Sigmoid colon (tissue), 7 donors: Measurements from ENCODE around the gene NELFCD. TPM values are rescaled to one million over a fixed set of nuclear protein-coding genes. Genes with fewer than 3 reads are reported as not detected.

Experiments used
- DNase-seq: peaks from one replicate; pipeline ENCODE4 v3.0.0-alpha.2; 2019
- H3K27ac ChIP-seq, 4 donors: fragments of 200-600 bp; sonication (generic); one replicate each; pipeline ENCODE4 v1.5.1; 2016 to 2019; ENCODE audit warnings: mild to moderate bottlenecking in 1 of 4
- H3K27me3 ChIP-seq, 3 donors: fragments of 200-600 bp; sonication (generic); one replicate each; pipeline ENCODE4 v1.5.1; 2019; ENCODE audit warnings: mild to moderate bottlenecking in 1 of 3
- H3K36me3 ChIP-seq, 4 donors: fragments of 200-600 bp; sonication (generic); one replicate each; pipeline ENCODE4 v1.5.1; 2016 to 2019
- H3K4me1 ChIP-seq, 4 donors: fragments of 200-600 bp; sonication (generic); one replicate each; pipeline ENCODE4 v1.5.1; 2017 to 2019
- H3K4me3 ChIP-seq, 4 donors: fragments of 200-600 bp; sonication (generic); one replicate each; pipeline ENCODE4 v1.5.1; 2017 to 2019; ENCODE audit warnings: mild to moderate bottlenecking in 2 of 4, moderate library complexity in 1 of 4
- H3K9me3 ChIP-seq, 4 donors: fragments of 200-600 bp in 3 of 4; sonication (generic) in 3 of 4; one replicate each; pipeline versions ENCODE4 v1.5.1 to v1.6.1; 2013 to 2019
- EP300 ChIP-seq, 4 donors: sonication (generic); formaldehyde crosslinking; IDR thresholded peaks; one replicate each; pipeline ENCODE4 v1.6.1; 2017; ENCODE audit warnings: antibody characterized with exemption in 4 of 4
- POLR2A ChIP-seq, 2 donors: fragments of 450-650 bp; IDR thresholded peaks; one replicate each; pipeline ENCODE4 v1.6.1; 2016; ENCODE audit warnings: antibody characterized with exemption in 2 of 2, mild to moderate bottlenecking in 2 of 2, moderate library complexity in 2 of 2
- POLR2AphosphoS5 ChIP-seq, 4 donors: sonication (generic); formaldehyde crosslinking; IDR thresholded peaks; one replicate each; pipeline ENCODE4 v1.6.1; 2017; ENCODE audit warnings: antibody characterized with exemption in 4 of 4
- WGBS, 2 donors: extraction: QIAGEN DNeasy Blood & Tissue Kit; methylation state at CpG; one replicate each; pipeline ENCODE4 v1.1.7; 2013; 5-methylcytosine and 5-hydroxymethylcytosine counted together
- intact Hi-C: fragments of 100-400 bp; cut with DNase I; formaldehyde crosslinking; loops from one replicate; pipeline ENCODE4 v1.15.1; 2023
- polyA plus RNA-seq, 3 donors: library from polyadenylated mRNA; stranded (reverse); fragments of 200-250 nt; gene quantifications; one replicate each; pipeline ENCODE4 v1.2.3, GENCODE V29; 2013
- total RNA-seq, 4 donors: library from RNA; depleted of rRNA; stranded (reverse); fragments of >200 nt; gene quantifications; one replicate each; pipeline ENCODE4 v1.1.0, GENCODE V29; 2016
- TF ChIP-seq, protein P1 (sequence below), 4 experiments: fragments of 450-650 bp in 3 of 4; fragments of 200-600 bp in 1 of 4; IDR thresholded peaks; one replicate each; pipeline ENCODE4 v1.5.1; 2016 to 2019; ENCODE audit warnings: antibody characterized with exemption in 4 of 4, mild to moderate bottlenecking in 3 of 4, moderate library complexity in 2 of 4
- donor health status: healthy with polysubstance abuse.
- donor health status: Bipolar disorder and iron deficiency.
- donor health status: healthy.

NELFCD gene
- total and polyA plus RNA-seq, 7 donors, result 22.7 to 53.2 (median 42.8) TPM

DNA sequence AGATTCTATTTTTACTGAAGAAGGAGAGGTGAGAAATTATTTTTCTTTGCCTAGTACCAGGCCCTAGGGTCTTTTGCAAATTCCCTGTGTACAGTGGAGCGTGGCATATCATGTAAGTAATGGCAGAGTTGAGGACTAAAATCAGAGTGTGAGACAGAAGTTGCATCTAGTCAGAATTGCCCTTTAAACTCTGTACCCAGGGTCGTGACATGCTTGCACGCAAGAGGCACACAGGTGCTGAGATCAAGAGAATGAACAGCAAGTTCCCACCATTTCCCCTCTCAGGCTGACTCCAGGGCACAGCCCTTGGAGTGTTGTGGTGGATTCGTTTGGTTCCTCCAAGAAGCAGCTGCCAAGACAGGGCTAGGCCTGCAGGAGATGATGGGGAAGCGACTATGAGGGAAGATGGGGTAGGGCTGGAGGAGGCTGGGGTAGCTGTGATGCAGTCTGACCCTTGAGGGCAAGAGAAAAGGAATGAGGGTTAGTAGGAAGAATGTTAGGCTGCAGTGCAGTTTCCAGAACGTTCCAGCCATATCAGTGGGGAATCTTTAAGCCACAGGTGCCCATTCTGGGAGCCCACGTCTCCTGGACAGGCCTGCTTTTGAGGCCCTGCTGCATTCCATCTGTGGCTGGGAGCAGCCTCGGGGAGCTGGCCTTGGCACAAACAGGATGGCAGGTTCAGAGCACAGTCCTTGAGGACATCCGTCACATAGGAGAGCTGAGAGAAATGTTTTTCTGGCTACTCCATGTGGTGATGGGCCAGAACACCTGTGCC is 6.9 kb downstream of the NELFCD start:
- intact Hi-C loops, result no loop called here
- no peak overlapping the region for H3K4me3 ChIP-seq
- TF ChIP-seq POLR2AphosphoS5 (IDR thresholded peaks at IDR 0.05), result no peak
- TF ChIP-seq EP300 (IDR thresholded peaks at IDR 0.05), result no peak
- no peak for TF ChIP-seq POLR2A (IDR thresholded peaks at IDR 0.05)
- TF ChIP-seq, protein P1, sequence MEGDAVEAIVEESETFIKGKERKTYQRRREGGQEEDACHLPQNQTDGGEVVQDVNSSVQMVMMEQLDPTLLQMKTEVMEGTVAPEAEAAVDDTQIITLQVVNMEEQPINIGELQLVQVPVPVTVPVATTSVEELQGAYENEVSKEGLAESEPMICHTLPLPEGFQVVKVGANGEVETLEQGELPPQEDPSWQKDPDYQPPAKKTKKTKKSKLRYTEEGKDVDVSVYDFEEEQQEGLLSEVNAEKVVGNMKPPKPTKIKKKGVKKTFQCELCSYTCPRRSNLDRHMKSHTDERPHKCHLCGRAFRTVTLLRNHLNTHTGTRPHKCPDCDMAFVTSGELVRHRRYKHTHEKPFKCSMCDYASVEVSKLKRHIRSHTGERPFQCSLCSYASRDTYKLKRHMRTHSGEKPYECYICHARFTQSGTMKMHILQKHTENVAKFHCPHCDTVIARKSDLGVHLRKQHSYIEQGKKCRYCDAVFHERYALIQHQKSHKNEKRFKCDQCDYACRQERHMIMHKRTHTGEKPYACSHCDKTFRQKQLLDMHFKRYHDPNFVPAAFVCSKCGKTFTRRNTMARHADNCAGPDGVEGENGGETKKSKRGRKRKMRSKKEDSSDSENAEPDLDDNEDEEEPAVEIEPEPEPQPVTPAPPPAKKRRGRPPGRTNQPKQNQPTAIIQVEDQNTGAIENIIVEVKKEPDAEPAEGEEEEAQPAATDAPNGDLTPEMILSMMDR (IDR thresholded peaks at IDR 0.05), result no peak
- H3K4me1 ChIP-seq, result peaks cover 0 to 26% (median 16%) of the 10 kb centered on the region in 4 donors
- WGBS, 2 donors, result 93% methylated on average over 9 of the region's 9 CpGs
- H3K36me3 ChIP-seq, result peaks cover 36 to 72% (median 59%) of the 10 kb centered on the region in 4 donors
- no peak overlapping the region for H3K27ac ChIP-seq
- H3K9me3 ChIP-seq, result no peaks in the 10 kb centered on the region
- DNase-seq, result peak; percentile 39
- no peaks in the 10 kb centered on the region for H3K27me3 ChIP-seq

DNA sequence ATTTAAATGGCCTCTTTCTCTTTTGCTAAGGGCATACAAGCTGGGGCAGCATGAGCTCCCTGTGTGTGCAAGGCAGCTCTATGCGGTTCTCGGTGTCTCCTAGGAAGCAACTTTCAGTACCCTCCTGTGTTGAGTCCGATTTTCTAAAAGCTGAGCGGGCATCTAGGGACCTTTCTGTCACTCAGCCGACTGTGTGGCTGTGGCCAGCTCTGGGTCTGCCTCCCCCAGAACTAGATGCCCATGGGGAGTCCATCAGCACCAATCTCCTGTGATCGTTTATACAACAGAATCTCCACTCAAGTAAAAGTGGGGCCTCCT is 7.5 kb downstream of the NELFCD start:
- WGBS, 2 donors, result 94 to 95% methylated on average over 6 of the region's 6 CpGs
- TF ChIP-seq, protein P1 (IDR thresholded peaks at IDR 0.05), result no peak
- TF ChIP-seq EP300 (IDR thresholded peaks at IDR 0.05) (no peak), POLR2A (IDR thresholded peaks at IDR 0.05) (no peak), POLR2AphosphoS5 (IDR thresholded peaks at IDR 0.05) (no peak)
- Histone ChIP-seq H3K27ac (no peak overlapping the region), H3K27me3 (no peaks in the 10 kb centered on the region), H3K4me1 (peaks cover 0 to 24% (median 16%) of the 10 kb centered on the region in 4 donors), H3K9me3 (no peaks in the 10 kb centered on the region), H3K4me3 (no peak overlapping the region), H3K36me3 (peaks cover 36 to 77% (median 64%) of the 10 kb centered on the region in 4 donors)
- DNase-seq, result peak; percentile 19
- intact Hi-C loops, result no loop called here

DNA sequence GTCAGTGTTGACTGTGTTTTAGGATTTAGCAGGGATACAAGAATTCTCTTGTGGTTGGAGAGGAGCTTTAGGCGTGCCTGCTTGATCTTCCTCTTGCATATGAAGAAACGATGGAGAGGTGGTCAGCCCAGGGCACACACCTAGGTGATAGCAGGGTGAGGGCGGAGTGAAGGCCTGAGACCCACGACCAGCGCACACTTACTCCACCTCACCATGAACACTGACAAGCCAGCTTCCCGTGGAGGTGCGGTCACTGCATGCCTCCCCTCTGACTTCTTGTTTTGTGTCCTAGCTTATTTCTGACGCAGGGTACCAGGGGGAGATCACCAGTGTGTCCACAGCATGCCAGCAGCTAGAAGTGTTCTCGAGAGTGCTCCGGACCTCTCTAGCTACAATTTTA is 8.1 kb downstream of the NELFCD start:
- Histone ChIP-seq H3K4me1 (peaks cover 0 to 17% (median 10%) of the 10 kb centered on the region in 4 donors), H3K27me3 (no peaks in the 10 kb centered on the region), H3K27ac (no peak overlapping the region), H3K9me3 (no peaks in the 10 kb centered on the region), H3K4me3 (no peak overlapping the region), H3K36me3 (peaks cover 36 to 84% (median 71%) of the 10 kb centered on the region in 4 donors)
- WGBS, 2 donors, result 88 to 96% methylated on average over 10 of the region's 10 CpGs
- intact Hi-C loops, result no loop called here
- peak; percentile 48 for DNase-seq
- TF ChIP-seq POLR2AphosphoS5 (IDR thresholded peaks at IDR 0.05) (no peak), POLR2A (IDR thresholded peaks at IDR 0.05) (no peak), EP300 (IDR thresholded peaks at IDR 0.05) (no peak)
- TF ChIP-seq, protein P1 (IDR thresholded peaks at IDR 0.05), result no peak

DNA sequence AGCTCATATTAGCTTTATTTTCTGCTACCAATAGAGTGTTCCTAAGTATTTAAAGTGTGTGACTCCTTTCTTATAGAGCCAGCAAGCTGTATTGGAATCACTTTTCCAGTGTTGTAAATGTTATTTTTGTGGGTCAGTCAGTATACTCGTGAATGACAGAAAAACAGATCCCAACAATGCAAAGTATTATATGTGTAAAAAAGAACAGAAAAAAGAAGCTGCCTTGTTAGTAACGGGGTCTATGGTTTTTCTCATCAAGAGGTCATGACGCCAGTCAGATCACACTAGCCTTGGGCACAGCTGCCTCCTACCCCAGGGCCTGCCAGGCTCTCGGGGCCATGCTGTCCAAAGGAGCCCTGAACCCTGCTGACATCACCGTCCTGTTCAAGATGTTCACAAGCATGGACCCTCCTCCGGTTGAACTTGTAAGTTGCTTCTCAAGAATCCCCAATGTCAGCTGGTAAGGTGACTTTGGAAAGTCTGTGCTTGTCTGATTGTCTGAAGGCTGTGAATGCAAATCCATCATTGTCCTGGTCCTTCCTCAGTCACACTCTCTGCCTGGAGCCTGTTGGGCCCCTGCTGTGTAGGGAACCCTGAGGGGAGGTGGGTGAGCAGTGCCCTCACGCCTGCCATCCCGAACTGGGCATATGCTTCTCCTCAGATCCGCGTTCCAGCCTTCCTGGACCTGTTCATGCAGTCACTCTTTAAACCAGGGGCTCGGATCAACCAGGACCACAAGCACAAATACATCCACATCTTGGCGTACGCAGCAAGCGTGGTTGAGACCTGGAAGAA is 9.8 kb downstream of the NELFCD start:
- DNase-seq, result peak; percentile 52
- no peak overlapping the region for H3K4me3 ChIP-seq
- TF ChIP-seq POLR2AphosphoS5 (IDR thresholded peaks at IDR 0.05) (no peak), EP300 (IDR thresholded peaks at IDR 0.05) (no peak)
- TF ChIP-seq, protein P1 (IDR thresholded peaks at IDR 0.05), result no peak
- H3K27ac ChIP-seq, result no peak overlapping the region
- peaks cover 0 to under 1% (median 0%) of the 10 kb centered on the region in 4 donors for H3K4me1 ChIP-seq
- intact Hi-C loops, result no loop called here
- peaks cover 36 to 100% (median 79%) of the 10 kb centered on the region in 4 donors for H3K36me3 ChIP-seq
- no peaks in the 10 kb centered on the region for H3K9me3 ChIP-seq
- 94 to 95% methylated on average over 14 of the region's 14 CpGs for WGBS, 2 donors
- H3K27me3 ChIP-seq, result no peaks in the 10 kb centered on the region
